Body of pancreas (tissue), 4 donors: ENCODE data around the gene MTREX. TPM values are rescaled to one million over a fixed set of nuclear protein-coding genes. Genes with fewer than 3 reads are reported as not detected.

Experiments used
- ATAC-seq: fragments of 150-250 bp; one replicate; pipeline ENCODE4 v1.9.1; 2016
- DNase-seq, 4 donors: peaks; one replicate each; pipeline ENCODE4 v3.0.0-alpha.2; 2019
- H3K27ac ChIP-seq, 4 donors: fragments of 200-600 bp; sonication (generic); 1 replicate in 3 of 4; 2 replicates in 1 of 4; pipeline versions ENCODE4 v1.5.1 to v1.6.1; 2016 to 2019; ENCODE audit warnings: mild to moderate bottlenecking in 1 of 4, mixed read lengths in 1 of 4, moderate library complexity in 1 of 4
- H3K27me3 ChIP-seq, 2 donors: fragments of 200-600 bp; sonication (generic); one replicate each; pipeline ENCODE4 v1.6.0; 2016; ENCODE audit warnings: mild to moderate bottlenecking in 1 of 2
- H3K36me3 ChIP-seq, 2 donors: fragments of 200-600 bp; sonication (generic); replicated peaks in 1 of 2; 2 replicates each; pipeline ENCODE4 v1.5.1; 2016; ENCODE audit warnings: low read depth in 2 of 2; ENCODE audit not compliant: insufficient read depth in 1 of 2
- H3K4me1 ChIP-seq: fragments of 200-600 bp; sonication (generic); one replicate; pipeline ENCODE4 v1.6.0; 2016
- H3K4me3 ChIP-seq, 2 donors: fragments of 200-600 bp; sonication (generic); 1 replicate in 1 of 2; 2 replicates in 1 of 2; pipeline ENCODE4 v1.5.1; 2016 to 2019
- H3K9me3 ChIP-seq, 3 donors: fragments of 200-600 bp; sonication (generic); 1 replicate in 2 of 3; 2 replicates in 1 of 3; pipeline ENCODE4 v1.5.1; 2016
- POLR2A ChIP-seq, 3 donors: fragments of 450-650 bp; IDR thresholded peaks; one replicate each; pipeline ENCODE4 v1.6.1; 2016; ENCODE audit warnings: antibody characterized with exemption in 3 of 3, mild to moderate bottlenecking in 2 of 3
- WGBS, 2 donors: methylation state at CpG; one replicate each; pipeline ENCODE4 v1.1.5; 2017; 5-methylcytosine and 5-hydroxymethylcytosine counted together
- intact Hi-C: fragments of 100-400 bp; cut with DNase I; formaldehyde crosslinking; loops from one replicate; pipeline ENCODE4 v1.15.1; 2023
- total RNA-seq, 2 donors: library from RNA; depleted of rRNA; stranded (reverse); fragments of >200 nt; gene quantifications; one replicate each; pipeline ENCODE4 v1.1.0, GENCODE V29; 2016
- TF ChIP-seq, protein P1 (sequence below), 7 experiments: fragments of 450-650 bp in 4 of 7; fragments of 200-600 bp in 3 of 7; sonication (generic) in 3 of 7; IDR thresholded peaks; one replicate each; pipeline ENCODE4 v1.5.1; 2016 to 2019; ENCODE audit warnings: antibody characterized with exemption in 7 of 7

The MTREX gene
- total RNA-seq, 2 donors from 2014 or later: 35.5 to 36.9 TPM

DNA sequence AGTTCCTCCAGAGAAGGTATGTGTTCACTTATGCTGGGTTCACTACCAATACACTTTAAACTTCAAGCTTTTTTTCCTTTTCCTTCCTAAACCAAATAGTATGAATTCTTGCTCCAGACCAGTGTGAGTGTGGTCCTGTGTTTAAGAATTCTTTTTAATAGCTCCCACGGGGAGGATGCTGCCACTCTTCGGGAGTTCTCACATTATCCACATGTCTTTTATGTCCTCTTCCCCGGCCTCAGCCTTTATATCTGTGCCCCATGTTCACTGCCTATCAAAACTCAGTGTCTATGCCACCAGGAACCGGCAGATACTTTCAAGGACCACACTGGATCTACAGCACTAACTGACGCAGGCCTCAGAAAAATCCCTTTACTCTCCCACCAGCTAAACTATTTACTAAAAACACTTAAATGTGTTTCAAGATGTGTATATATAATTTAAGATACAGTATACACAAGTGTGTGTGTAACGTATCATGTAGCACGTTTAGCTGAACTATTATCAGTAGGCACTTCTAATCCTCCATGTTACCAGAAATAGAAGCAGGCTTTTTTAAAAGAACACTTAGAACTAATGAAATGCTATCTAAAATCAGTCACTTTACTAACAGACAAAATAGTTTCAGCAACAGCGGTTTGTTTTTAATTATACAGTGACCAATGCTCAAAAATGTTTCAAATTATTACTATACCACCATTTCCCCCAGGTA lies 139.0 kb downstream of the MTREX start:
- Histone ChIP-seq H3K36me3 (no peaks in the 10 kb centered on the region), H3K4me3 (no peak overlapping the region), H3K4me1 (no peaks in the 10 kb centered on the region), H3K27ac (no peak overlapping the region), H3K9me3 (no peaks in the 10 kb centered on the region), H3K27me3 (no peaks in the 10 kb centered on the region)
- DNase-seq (no peak), ATAC-seq (no peak)
- WGBS, 2 donors: 69 to 75% methylated on average over 8 of the region's 8 CpGs
- intact Hi-C loops: no loop called here
- TF ChIP-seq, protein P1, sequence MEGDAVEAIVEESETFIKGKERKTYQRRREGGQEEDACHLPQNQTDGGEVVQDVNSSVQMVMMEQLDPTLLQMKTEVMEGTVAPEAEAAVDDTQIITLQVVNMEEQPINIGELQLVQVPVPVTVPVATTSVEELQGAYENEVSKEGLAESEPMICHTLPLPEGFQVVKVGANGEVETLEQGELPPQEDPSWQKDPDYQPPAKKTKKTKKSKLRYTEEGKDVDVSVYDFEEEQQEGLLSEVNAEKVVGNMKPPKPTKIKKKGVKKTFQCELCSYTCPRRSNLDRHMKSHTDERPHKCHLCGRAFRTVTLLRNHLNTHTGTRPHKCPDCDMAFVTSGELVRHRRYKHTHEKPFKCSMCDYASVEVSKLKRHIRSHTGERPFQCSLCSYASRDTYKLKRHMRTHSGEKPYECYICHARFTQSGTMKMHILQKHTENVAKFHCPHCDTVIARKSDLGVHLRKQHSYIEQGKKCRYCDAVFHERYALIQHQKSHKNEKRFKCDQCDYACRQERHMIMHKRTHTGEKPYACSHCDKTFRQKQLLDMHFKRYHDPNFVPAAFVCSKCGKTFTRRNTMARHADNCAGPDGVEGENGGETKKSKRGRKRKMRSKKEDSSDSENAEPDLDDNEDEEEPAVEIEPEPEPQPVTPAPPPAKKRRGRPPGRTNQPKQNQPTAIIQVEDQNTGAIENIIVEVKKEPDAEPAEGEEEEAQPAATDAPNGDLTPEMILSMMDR (IDR thresholded peaks at IDR 0.05): no peak
- no peak for TF ChIP-seq POLR2A (IDR thresholded peaks at IDR 0.05)

DNA sequence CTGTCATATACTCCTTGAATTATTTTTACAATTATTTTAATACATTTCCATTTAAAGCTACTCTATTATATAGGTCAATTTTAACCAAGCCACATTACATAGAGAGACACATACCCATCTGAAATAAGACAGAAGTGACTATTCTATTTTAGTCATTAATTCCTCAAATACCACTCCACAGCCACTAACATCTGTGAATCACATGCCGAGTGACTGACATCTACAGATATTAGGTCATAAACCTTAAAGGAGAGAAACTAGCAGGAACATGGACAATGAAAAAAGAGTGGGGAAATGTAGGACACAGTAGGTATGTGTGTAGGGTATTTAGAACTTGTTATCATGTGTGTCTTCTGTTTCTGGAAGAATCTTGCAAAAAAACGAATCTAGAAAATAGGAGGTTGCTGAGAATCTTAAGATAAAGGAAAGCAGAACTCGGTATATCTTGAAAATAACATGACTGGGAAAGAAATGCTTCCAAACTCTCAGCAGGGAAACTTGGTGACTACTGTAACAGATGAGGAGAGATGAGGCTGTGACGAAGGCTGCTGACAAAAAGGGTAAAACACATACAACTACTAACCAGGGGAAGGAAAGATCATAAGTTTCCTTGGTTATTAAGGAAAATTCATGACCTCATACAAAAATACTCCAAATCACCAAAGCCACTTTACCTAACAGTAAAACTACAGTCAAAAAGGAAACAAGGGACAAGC lies 142.4 kb downstream of the MTREX start:
- ATAC-seq (no peak), DNase-seq (no peak)
- Histone ChIP-seq H3K9me3 (no peaks in the 10 kb centered on the region), H3K4me3 (no peak overlapping the region), H3K27ac (no peak overlapping the region), H3K27me3 (no peaks in the 10 kb centered on the region), H3K36me3 (no peaks in the 10 kb centered on the region), H3K4me1 (peaks cover 6% of the 10 kb centered on the region)
- no peak for TF ChIP-seq POLR2A (IDR thresholded peaks at IDR 0.05)
- TF ChIP-seq, protein P1 (IDR thresholded peaks at IDR 0.05): no peak
- intact Hi-C loops: no loop called here
- 83 to 84% methylated on average over 4 of the region's 4 CpGs for WGBS, 2 donors

DNA sequence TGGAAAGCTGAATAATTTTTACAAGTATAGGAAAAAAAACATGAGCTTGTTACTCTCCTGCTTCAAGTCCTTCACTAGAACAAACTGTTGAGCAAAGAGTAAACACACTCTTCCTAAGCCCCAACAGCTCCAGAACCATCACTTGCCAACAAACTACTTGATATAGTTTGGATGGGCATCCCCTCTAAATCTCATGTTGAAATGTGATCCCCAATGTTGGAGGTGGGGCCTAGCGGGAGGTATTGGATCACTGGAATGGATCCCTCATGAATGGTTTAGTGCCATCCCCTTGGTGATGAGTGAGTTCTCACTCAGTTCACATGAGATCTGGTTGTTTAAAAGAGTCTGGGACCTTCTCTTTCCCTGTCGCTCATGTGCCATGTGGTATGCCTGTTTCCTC lies 144.2 kb downstream of the MTREX start:
- H3K36me3 ChIP-seq: no peaks in the 10 kb centered on the region
- peaks cover 6% of the 10 kb centered on the region for H3K4me1 ChIP-seq
- H3K27me3 ChIP-seq: no peaks in the 10 kb centered on the region
- no peak overlapping the region for H3K4me3 ChIP-seq
- no peak overlapping the region for H3K27ac ChIP-seq
- no peak for ATAC-seq
- 93 to 100% methylated on average over 2 of the region's 2 CpGs for WGBS, 2 donors
- intact Hi-C loops: no loop called here
- no peaks in the 10 kb centered on the region for H3K9me3 ChIP-seq
- TF ChIP-seq POLR2A (IDR thresholded peaks at IDR 0.05): no peak
- TF ChIP-seq, protein P1 (IDR thresholded peaks at IDR 0.05): no peak
- DNase-seq: no peak

DNA sequence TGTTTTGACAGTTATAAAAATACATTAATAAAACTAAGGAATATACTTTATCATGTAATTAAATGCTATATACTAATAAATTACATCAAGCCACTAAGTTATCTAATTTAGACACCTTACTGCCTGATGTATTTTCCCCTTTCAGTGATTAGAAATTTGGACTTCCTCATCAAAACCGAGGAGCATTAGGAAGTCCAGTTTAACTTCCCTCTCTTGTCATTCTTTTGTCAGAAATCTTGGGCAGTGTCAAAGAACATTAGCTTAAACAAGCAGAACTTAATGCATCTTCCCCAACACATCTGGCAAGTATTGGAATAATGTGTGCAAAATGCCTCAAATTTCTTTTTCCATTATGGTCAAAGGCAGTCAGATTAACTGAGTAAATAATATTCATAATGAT lies 145.4 kb downstream of the MTREX start:
- H3K4me3 ChIP-seq: no peak overlapping the region
- H3K9me3 ChIP-seq: no peaks in the 10 kb centered on the region
- TF ChIP-seq POLR2A (IDR thresholded peaks at IDR 0.05): no peak
- no peaks in the 10 kb centered on the region for H3K36me3 ChIP-seq
- no peak for ATAC-seq
- no peak for DNase-seq
- no peaks in the 10 kb centered on the region for H3K27me3 ChIP-seq
- no peak overlapping the region for H3K27ac ChIP-seq
- peaks cover 6% of the 10 kb centered on the region for H3K4me1 ChIP-seq
- 47 to 58% methylated on average over 1 of the region's 1 CpG for WGBS, 2 donors
- intact Hi-C loops: no loop called here

DNA sequence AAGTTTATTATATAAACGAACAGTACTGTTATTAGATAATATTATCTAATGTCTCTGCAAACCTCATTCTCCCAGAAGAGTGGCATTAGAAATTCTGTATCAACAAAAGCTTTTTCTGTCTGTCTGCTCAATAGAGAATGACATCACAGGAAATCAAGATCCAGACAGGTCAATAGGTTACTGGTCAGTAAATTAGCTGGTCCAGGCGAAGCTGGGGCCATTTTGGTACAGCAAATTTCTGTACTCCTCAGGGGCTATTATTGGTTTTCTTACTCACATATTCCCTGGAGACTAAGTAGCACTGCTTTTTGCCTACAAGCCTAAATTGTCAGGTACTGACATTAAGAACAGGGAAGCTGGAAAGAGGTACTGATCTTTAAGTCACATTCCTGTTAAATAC lies 146.5 kb downstream of the MTREX start:
- Histone ChIP-seq H3K27me3 (no peaks in the 10 kb centered on the region), H3K9me3 (no peaks in the 10 kb centered on the region), H3K4me3 (no peak overlapping the region), H3K36me3 (no peaks in the 10 kb centered on the region), H3K27ac (no peak overlapping the region), H3K4me1 (peaks cover 6% of the 10 kb centered on the region)
- ATAC-seq: no peak
- TF ChIP-seq POLR2A (IDR thresholded peaks at IDR 0.05): no peak
- TF ChIP-seq, protein P1 (IDR thresholded peaks at IDR 0.05): no peak
- intact Hi-C loops: no loop called here
- 56 to 61% methylated on average over 2 of the region's 2 CpGs for WGBS, 2 donors
- DNase-seq: no peak
